GM21381 (cell line): ENCODE measurements around the gene RNF26.

Experiments
- ATAC-seq: cut with Tn5 transposase; IDR thresholded peaks from one replicate; pipeline ENCODE4 v1.9.1; 2021; ENCODE audit warnings: mild to moderate bottlenecking, moderate library complexity; ENCODE audit not compliant: unreplicated experiment

The RNF26 gene

GRCh38 chr11:119334174-119334930 is at the start of gene RNF26:
TSS of gene RNF26 (plus strand) at chr11:119334527. CDS start at chr11:119335123, 596 bp downstream.
- ATAC-seq: peak; percentile 91

GRCh38 chr11:119285431-119285830 is 48.9 kb upstream of the RNF26 start:
- ATAC-seq: no peak

- no peak for ATAC-seq
These were observed 46.1 kb upstream of the RNF26 start for GRCh38 chr11:119288219-119288618.

- no peak for ATAC-seq
These were observed 43.3 kb upstream of the RNF26 start for GRCh38 chr11:119290894-119291497.

GRCh38 chr11:119293461-119293860 is 40.9 kb upstream of the RNF26 start:
- no peak for ATAC-seq

- ATAC-seq: no peak
These were observed 39.1 kb upstream of the RNF26 start for GRCh38 chr11:119295178-119295577.

- ATAC-seq: no peak
These were observed 36.4 kb upstream of the RNF26 start for GRCh38 chr11:119297938-119298337.

GRCh38 chr11:119298726-119299125 is 35.6 kb upstream of the RNF26 start:
- no peak for ATAC-seq

GRCh38 chr11:119299416-119299815 is 34.9 kb upstream of the RNF26 start:
- no peak for ATAC-seq

GRCh38 chr11:119300198-119300964 is 33.9 kb upstream of the RNF26 start:
- ATAC-seq: no peak

- ATAC-seq: no peak
These were observed 31.1 kb upstream of the RNF26 start for GRCh38 chr11:119303227-119303718.

GRCh38 chr11:119305556-119306372 is 28.6 kb upstream of the RNF26 start:
- no peak for ATAC-seq

GRCh38 chr11:119306373-119306890 is 27.9 kb upstream of the RNF26 start:
- no peak for ATAC-seq

- no peak for ATAC-seq
These were observed 27.1 kb upstream of the RNF26 start for GRCh38 chr11:119307219-119307618.

GRCh38 chr11:119307974-119308373 is 26.4 kb upstream of the RNF26 start:
- no peak for ATAC-seq

- no peak for ATAC-seq
These were observed 24.9 kb upstream of the RNF26 start for GRCh38 chr11:119309411-119309810.

GRCh38 chr11:119309953-119310681 is 24.2 kb upstream of the RNF26 start:
- ATAC-seq: no peak

- no peak for ATAC-seq
These were observed 23.7 kb upstream of the RNF26 start for GRCh38 chr11:119310682-119311052.

GRCh38 chr11:119314726-119315125 is 19.6 kb upstream of the RNF26 start:
- no peak for ATAC-seq
